Stimulated activated CD4-positive, alpha-beta T cell treated with anti-CD3 and anti-CD28 coated beads, Interleukin-15, amount 100 ng/mL, for 48 hours (primary cell): ENCODE measurements around the gene SHB.

Experiments used
- DNase-seq, 2 donors: peaks; one replicate each; pipeline ENCODE4 v3.0.0-alpha.2; 2020; ENCODE audit warnings: low read depth in 2 of 2

SHB gene

GRCh38 chr9:38068701-38069628 lies at the start of gene SHB:
TSS of gene SHB (minus strand) at chr9:38069227. CDS start at chr9:38068645, 582 bp downstream.
- peak; percentile 56 to 72 for DNase-seq

- DNase-seq = no peak
Measured at GRCh38 chr9:38117651-38118050, 48.6 kb upstream of the SHB start.

- no peak for DNase-seq
Measured at GRCh38 chr9:38114905-38115304, 45.9 kb upstream of the SHB start.

- no peak for DNase-seq
Measured at GRCh38 chr9:38112456-38112855, 43.4 kb upstream of the SHB start.

- no peak for DNase-seq
Measured at GRCh38 chr9:38112049-38112448, 43.0 kb upstream of the SHB start.

- DNase-seq = no peak
Measured at GRCh38 chr9:38110476-38110875, 41.4 kb upstream of the SHB start.

- DNase-seq = no peak
Measured at GRCh38 chr9:38109601-38110000, 40.6 kb upstream of the SHB start.

GRCh38 chr9:38108326-38108725 lies 39.3 kb upstream of the SHB start:
- DNase-seq = no peak

- no peak for DNase-seq
Measured at GRCh38 chr9:38107811-38108304, 38.8 kb upstream of the SHB start.

GRCh38 chr9:38107405-38107804 lies 38.4 kb upstream of the SHB start:
- no peak for DNase-seq

GRCh38 chr9:38106488-38106887 lies 37.5 kb upstream of the SHB start:
- DNase-seq = no peak

- no peak for DNase-seq
Measured at GRCh38 chr9:38103340-38103739, 34.3 kb upstream of the SHB start.

- no peak for DNase-seq
Measured at GRCh38 chr9:38101423-38101822, 32.4 kb upstream of the SHB start.

GRCh38 chr9:38096238-38096805 lies 27.3 kb upstream of the SHB start:
- no peak for DNase-seq

GRCh38 chr9:38094165-38094564 lies 25.1 kb upstream of the SHB start:
- DNase-seq = no peak

- no peak for DNase-seq
Measured at GRCh38 chr9:38092656-38093055, 23.6 kb upstream of the SHB start.

GRCh38 chr9:38092200-38092524 lies 23.1 kb upstream of the SHB start:
- DNase-seq = no peak

GRCh38 chr9:38091310-38092199 lies 22.5 kb upstream of the SHB start:
- no peak for DNase-seq

- DNase-seq = no peak
Measured at GRCh38 chr9:38090170-38090569, 21.1 kb upstream of the SHB start.

- DNase-seq = no peak
Measured at GRCh38 chr9:38089387-38090165, 20.5 kb upstream of the SHB start.
